Endothelial cell of umbilical vein (primary cell): ENCODE results near the gene C1orf35.

Source experiments
- EZH2 ChIP-seq: IDR thresholded peaks from 2 replicates; pipeline ENCODE4 v1.6.1; 2012; ENCODE audit warnings: borderline replicate concordance, low read depth, mild to moderate bottlenecking, moderate library complexity, low read length, inconsistent platforms; ENCODE audit not compliant: severe bottlenecking
- FOS ChIP-seq: IDR thresholded peaks from 2 replicates; pipeline ENCODE4 v1.6.1; 2011; ENCODE audit warnings: mild to moderate bottlenecking, low read length, moderate library complexity, borderline replicate concordance; ENCODE audit not compliant: insufficient read depth
- GATA2 ChIP-seq: IDR thresholded peaks from 2 replicates; pipeline ENCODE4 v1.7.0; 2011; ENCODE audit warnings: low read depth, mild to moderate bottlenecking, moderate library complexity, mixed read lengths, low read length; ENCODE audit not compliant: insufficient read length, insufficient read depth
- JUN ChIP-seq: IDR thresholded peaks from 2 replicates; pipeline ENCODE4 v1.6.1; 2011; ENCODE audit warnings: borderline replicate concordance, low read depth; ENCODE audit not compliant: insufficient read length, insufficient read depth
- MAX ChIP-seq: IDR thresholded peaks from 2 replicates; pipeline ENCODE4 v1.6.1; 2011; ENCODE audit not compliant: insufficient read depth, insufficient read length
- MYC ChIP-seq: IDR thresholded peaks from one replicate; pipeline ENCODE4 v1.6.1; 2011; ENCODE audit warnings: mild to moderate bottlenecking, low read depth, low read length
- POLR2A ChIP-seq: IDR thresholded peaks from 2 replicates; pipeline ENCODE4 v1.6.1; 2012; ENCODE audit warnings: low read depth, mild to moderate bottlenecking, control low read depth, low read length
- TF ChIP-seq, protein P1 (sequence below), 2 donors: IDR thresholded peaks; 1 replicate in 1 of 2; 2 replicates in 1 of 2; pipeline ENCODE4 v1.5.1; 2011; ENCODE audit warnings: low read length in 2 of 2, mild to moderate bottlenecking in 2 of 2, moderate library complexity in 2 of 2, control low read depth in 1 of 2, inconsistent platforms in 1 of 2, low read depth in 1 of 2; ENCODE audit not compliant: insufficient read depth in 1 of 2; ENCODE audit errors: extremely low read depth in 1 of 2

- TF ChIP-seq POLR2A (no peak), MYC (no peak), MAX (no peak), EZH2 (no peak), JUN (no peak), FOS (no peak), GATA2 (no peak)
- TF ChIP-seq, protein P1, sequence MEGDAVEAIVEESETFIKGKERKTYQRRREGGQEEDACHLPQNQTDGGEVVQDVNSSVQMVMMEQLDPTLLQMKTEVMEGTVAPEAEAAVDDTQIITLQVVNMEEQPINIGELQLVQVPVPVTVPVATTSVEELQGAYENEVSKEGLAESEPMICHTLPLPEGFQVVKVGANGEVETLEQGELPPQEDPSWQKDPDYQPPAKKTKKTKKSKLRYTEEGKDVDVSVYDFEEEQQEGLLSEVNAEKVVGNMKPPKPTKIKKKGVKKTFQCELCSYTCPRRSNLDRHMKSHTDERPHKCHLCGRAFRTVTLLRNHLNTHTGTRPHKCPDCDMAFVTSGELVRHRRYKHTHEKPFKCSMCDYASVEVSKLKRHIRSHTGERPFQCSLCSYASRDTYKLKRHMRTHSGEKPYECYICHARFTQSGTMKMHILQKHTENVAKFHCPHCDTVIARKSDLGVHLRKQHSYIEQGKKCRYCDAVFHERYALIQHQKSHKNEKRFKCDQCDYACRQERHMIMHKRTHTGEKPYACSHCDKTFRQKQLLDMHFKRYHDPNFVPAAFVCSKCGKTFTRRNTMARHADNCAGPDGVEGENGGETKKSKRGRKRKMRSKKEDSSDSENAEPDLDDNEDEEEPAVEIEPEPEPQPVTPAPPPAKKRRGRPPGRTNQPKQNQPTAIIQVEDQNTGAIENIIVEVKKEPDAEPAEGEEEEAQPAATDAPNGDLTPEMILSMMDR (IDR thresholded peaks at IDR 0.05; ENCODE audit: extremely low read depth in 1 of 2, insufficient read depth in 1 of 2, low read depth in 1 of 2, low read length in 2 of 2) = no peak
These were observed 6.9 kb upstream of the C1orf35 start for GRCh38 chr1:228109962-228110488.
